ENCODE results near the gene CA5A. TPM values are rescaled to one million over a fixed set of nuclear protein-coding genes. Genes with fewer than 3 reads are reported as not detected.
"Not testable (repeated sequence)": the region's sequence is repeated elsewhere in the genome, so short reads cannot be mapped to it uniquely, and the experiment has no call there.

CA5A gene
- polyA plus RNA-seq, 12 donors: 0.03 to 0.45 (median 0.09) TPM; not detected in 2

DNA sequence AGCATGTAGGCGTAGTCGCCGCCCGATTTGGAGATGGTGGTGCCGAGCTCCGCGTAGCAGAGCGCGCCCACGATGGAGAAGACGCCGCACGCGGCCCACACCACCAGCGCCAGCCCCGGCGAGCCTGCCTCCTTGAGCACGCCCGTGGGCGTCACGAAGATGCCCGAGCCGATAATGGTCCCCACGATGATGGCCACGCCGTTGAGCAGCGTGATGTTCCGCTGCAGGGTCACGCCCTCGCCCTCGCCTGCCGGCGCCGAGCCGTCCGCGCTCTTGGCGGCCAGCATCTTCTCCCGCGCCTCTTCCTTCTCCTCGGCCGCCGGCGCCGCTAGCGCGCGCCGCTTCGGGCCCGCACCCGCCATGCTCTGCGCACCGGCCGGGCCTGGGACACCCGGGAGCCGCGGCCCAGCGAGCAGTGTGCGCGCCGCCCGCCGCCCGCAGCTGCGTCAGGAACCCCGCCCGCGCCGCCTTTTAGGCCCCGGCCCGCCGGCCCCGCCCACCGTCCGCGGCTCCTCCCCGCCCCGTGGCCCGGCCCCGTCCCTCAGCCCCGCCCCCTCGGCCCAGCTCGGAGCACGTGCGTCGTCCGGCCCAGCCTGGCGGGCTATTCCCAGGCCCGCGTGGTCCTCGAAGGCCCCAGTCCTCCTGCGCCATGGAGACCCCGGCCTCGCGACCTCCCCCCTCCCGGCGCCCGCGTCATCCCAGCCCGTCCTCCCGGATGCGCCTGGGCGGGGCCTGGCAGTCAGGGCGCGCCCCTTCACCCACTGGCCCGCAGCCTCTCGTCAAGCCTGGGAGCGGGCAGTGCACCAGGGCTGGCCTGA lies 67.1 kb downstream of the CA5A start, which contains the start of gene SLC7A5:
TSS of gene SLC7A5 (minus strand) at position 447 of the 818 bp plus-strand sequence. CDS start at position 362, 85 bp downstream.
- DNase-seq: not testable (repeated sequence)

GRCh38 chr16:87868254-87869029 lies 67.9 kb downstream of the CA5A start:
- not testable (repeated sequence) for DNase-seq

DNA sequence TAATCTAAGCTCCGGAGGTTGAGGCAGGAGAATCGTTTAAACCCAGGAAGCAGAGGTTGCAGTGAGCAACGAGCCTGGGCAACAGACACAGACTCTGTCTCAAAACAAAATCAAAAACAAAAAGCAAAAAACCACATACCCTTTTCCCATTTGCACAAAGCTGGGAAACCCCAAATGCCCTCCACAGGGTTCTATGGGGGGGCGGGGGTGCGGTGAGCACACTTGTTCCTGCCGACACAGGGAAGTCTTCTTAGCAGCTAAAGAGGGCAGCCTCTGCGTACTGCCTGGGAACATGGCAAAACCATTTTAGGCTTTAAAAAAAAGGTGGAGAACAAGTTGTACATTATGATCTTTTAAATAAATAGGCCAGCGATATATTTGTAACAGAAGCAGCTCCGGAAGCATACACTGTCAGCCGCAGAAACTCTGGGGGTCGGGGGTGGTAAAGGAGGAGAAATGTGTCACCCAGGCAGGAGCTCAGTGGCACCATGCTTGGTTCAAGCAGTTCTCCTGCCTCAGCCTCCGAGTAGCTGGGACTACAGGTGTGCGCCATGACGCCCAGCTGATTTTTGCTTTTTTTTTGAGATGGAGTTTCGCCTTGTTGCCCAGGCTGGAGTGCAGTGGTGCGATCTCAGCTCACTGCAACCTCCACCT lies 70.3 kb downstream of the CA5A start:
- not testable (repeated sequence) for DNase-seq

- DNase-seq: no peak
Observed at GRCh38 chr16:87864331-87864989, 71.9 kb downstream of the CA5A start.

- not testable (repeated sequence) for DNase-seq
Observed at GRCh38 chr16:87863327-87863635, 73.0 kb downstream of the CA5A start.

DNA sequence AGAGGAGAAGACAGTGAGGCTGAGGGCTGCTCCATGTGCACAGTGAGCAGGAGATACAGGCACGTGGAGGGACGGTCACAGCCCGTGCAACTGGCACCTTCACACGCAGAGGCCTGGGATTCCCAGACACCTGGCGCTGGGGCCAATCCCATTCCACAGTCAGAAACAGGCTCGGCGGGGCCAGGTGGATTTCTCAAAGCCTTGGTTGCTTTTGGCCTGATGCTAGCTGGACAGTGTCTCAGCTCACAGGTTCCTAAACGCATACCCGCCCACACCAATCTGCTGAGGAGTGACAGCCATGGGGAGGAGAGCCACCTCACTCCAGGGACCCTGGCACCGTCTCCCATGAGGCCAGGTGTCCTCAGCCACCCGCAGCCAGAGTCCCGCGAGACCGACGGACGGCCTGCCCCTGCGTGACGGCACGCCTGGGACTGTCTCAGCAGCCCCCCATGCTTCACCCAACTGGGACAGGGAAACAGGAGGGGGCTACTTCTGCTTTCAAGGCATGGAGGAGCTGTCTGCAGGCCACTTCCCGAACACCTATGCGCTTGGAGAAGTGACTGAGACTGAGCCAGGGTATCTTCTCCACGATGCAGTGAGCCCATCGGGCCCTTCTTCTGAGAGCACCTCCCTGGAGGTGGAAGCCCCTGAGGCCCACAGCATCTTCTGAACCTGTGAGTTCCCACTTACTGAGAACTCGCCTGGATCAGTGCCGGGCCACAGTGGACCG lies 73.6 kb downstream of the CA5A start:
- not testable (repeated sequence) for DNase-seq

DNA sequence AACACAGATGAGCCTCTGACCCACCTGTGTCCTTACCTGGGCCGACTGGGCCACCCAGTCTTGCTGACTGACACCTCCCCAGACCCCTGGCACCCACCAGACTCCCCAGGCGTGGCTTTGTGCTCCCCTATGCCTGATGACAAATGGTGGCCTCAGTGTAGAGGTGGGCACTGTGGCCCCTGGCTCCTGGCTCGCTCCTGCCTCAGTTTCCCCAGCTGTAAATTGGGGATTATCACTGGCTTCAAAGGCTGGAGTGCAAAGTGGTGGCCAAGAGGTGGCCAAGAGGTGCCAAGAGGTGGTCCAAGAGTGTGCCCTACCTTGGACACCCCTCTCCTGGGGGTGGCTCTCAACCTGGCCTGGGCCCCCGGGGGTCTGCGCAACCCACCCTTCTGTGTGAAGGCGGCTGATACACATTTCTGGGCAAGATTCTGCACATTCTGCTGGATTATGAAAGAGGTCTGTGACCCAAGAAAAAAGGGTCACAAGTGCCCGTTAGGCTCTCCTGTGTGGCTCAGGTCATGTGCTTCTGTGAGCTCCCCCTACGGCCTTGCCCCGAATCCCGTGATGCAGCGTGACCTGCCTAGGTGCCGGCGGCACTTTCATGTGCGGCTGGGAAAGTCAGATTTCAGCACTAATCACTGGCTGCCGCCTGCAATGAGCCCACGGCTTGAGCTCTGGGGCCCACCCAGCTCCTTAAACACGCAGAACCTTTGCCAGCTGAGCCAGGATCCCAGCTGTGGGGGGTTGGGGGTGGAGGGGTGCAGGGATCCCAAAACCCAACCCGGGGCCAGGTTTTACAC lies 74.8 kb downstream of the CA5A start:
- DNase-seq: not testable (repeated sequence)

- no peak for DNase-seq
Observed at GRCh38 chr16:87860553-87861299, 75.6 kb downstream of the CA5A start.

DNA sequence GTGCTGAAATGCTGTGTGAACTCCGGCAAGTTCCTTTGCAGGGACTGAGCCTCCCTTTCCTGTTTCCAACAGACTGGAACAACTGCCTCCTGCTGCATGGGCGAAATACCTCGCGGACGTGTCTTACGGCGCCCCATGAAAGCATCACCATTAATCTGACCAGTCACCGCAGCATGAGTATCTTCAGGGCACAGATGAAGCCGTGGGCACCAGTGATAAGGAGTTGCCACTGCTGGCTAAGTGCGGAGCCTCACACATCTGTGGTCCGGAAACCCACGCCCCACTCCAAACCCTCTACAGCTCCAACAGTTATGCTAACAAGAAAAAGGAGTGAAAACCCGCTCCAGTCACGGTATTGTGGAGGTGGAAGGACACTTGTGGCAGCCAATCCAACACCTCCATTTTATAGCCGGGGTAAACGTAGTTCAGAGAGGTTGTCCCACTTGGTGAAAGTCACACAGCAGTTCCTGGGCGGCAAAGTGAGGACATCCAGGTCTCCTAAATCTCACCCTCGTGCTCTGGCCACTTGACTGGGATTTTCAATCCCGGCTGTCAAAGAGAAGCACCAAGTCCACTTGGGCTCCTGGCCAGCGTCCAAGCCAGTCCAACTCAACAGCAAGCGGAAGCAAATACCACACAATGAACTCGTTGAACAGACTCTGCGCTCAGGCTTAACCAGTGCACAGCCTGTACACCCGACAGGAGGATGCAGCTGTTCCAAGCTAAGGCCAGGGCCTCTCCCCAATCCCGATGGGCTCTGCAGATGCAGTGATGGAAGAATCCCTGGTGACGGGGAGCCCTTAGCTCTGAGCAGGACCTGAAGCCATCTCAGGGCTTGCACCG lies 78.0 kb downstream of the CA5A start:
- DNase-seq: not testable (repeated sequence)

GRCh38 chr16:87856791-87857228 lies 79.5 kb downstream of the CA5A start:
- DNase-seq: no peak

DNA sequence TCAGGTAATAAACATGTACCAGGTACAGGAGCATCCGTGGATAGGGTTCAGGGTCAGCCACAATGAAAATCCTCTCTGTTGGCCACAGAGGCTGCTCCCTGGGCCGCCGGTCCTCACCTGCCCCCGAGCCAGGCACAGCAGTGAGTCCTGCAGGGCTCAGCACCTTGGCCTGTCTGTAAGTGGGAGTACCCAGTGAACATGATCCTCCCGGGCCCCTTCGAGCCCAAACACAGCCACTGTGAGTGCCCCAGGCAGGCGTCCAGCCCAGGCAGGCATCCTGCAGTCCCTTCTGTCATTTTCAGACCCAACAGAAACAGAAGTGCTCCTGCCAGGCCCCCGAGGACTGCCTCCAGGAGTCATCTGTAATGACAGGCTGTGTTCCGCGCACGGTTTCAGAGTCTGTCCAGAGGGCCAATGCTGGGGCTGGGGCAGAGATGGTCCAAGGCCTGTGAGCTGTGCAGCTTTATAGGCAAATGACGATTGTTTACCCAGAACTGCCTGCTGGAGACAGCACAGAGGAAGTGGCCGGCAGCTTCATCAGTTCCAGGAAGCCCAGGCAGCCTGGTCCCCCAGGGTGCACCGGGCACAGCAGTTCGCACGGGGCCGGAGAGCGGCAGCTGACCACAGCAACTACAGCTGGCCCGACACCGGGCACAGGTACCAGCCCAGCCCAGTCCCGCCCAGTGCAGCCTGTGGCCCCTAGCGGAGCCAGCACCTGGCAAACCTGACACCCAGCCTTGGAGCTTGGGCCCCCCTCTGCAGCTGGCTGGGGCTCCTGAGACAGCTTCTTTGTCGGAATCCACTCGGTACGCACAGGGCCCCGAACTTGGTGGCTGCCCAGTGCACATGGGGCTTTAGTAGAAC lies 80.2 kb downstream of the CA5A start:
- no peak for DNase-seq

DNA sequence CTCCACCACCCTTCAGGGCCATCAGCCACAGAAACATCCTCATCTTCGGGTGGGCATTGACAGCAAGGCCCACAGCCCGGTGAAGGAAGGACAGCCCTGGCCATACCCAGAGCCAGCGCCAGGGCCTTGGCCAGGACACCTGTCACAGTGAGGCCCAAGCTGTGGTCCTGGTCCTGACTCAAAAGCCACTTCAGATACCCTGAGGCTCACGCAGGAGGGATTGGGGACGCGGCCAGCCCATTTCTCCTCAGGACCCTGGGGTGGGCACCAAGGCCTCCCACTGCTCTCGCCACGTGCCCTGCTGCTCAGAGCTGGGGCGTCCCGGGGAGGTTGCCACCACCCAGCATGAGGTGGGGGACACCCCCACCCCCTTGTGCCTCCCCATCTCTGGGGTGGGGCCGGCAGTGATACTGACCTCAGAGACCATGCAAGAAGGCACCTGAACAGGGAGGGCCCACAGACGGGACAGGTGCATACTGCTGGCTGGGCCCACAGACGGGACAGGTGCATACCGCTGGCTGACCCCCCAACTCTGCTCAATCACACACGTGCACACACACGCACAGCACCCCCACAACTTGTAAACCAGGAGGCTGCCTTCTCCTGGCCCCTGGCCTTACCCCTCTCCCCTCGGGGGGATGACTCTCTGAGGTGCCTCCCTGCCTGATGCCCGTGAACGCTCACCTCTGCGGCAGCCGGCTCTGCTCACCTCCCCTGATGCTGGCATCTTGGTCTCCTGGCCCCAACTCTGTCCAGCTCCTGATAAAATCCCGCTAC lies 81.2 kb downstream of the CA5A start:
- no peak for DNase-seq

- DNase-seq: no peak
Observed at GRCh38 chr16:87854053-87854906, 82.0 kb downstream of the CA5A start.

GRCh38 chr16:87853411-87854052 lies 82.8 kb downstream of the CA5A start:
- peak; percentile 84 for DNase-seq

DNA sequence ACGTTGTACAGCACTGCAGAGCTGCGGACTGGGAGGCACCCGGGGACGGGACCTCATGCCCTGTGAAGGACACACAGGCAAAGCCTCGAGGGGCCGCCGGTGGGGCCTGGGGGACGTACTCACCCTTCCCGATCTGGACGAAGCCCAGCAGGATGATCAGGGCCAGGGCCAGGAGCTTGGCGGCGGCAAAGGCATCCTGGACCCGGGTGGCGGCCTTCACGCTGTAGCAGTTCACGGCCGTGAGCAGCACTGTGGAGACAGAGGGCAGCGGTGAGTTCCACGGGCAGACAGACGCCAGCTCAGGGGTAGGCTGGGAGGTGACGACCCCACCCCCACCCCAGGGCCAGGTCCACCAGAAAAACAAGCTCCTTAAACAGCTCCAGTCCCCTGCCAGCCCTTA lies 84.7 kb downstream of the CA5A start:
- DNase-seq: no peak
